HFFc6 (cell line): ENCODE measurements around the gene ZNF57. TPM values are rescaled to one million over a fixed set of nuclear protein-coding genes. Genes with fewer than 3 reads are reported as not detected.
"Not testable (repeated sequence)": the region's sequence is repeated elsewhere in the genome, so short reads cannot be mapped to it uniquely, and the experiment has no call there.

Experiments used
- DNase-seq: peaks from one replicate; pipeline ENCODE4 v3.0.0-alpha.2; 2018
- H3K27ac Mint-ChIP-seq: 2 replicates; pipeline ENCODE4 v1.8.0; 2020; ENCODE audit warnings: mild to moderate bottlenecking, mixed read lengths
- H3K27me3 Mint-ChIP-seq: 2 replicates; pipeline ENCODE4 v1.8.0; 2021; ENCODE audit warnings: mild to moderate bottlenecking, moderate library complexity, mixed read lengths; ENCODE audit not compliant: insufficient read depth
- H3K36me3 Mint-ChIP-seq: 2 replicates; pipeline ENCODE4 v1.8.0; 2021; ENCODE audit warnings: low read depth, mixed read lengths
- H3K4me1 Mint-ChIP-seq: 2 replicates; pipeline ENCODE4 v1.8.0; 2020; ENCODE audit warnings: low read depth, mixed read lengths
- H3K4me3 Mint-ChIP-seq: 2 replicates; pipeline ENCODE4 v1.8.0; 2020; ENCODE audit warnings: mild to moderate bottlenecking, moderate library complexity, mixed read lengths
- H3K9me3 Mint-ChIP-seq: 2 replicates; pipeline ENCODE4 v1.8.0; 2020; ENCODE audit warnings: mild to moderate bottlenecking, mixed read lengths
- CTCF ChIP-seq: fragments of 200-600 bp; sonication (generic); IDR thresholded peaks from 2 replicates; pipeline ENCODE4 v1.5.0; 2021; ENCODE audit warnings: antibody characterized with exemption, mild to moderate bottlenecking
- total RNA-seq, 6 experiments: library from RNA; stranded (reverse); fragmentation: NEBNext Ultra II Directional; extraction: Animal tissue kit (Norgen Biotek cat#: 25700); gene quantifications; 2 replicates in 1 of 6; 3 replicates in 5 of 6; pipeline ENCODE4 v1.2.3, GENCODE V29; 2021

Gene ZNF57
- total RNA-seq, 6 experiments from 2014 or later, result 1.7 to 2.4 (median 1.8) TPM

GRCh38 chr19:2869618-2870017 lies 31.1 kb upstream of the ZNF57 start:
- Mint-ChIP-seq H3K36me3 (no peaks in the 10 kb centered on the region; the same call in 1 of the 2 replicates), H3K27ac (no peak overlapping the region), H3K9me3 (peaks cover 12% of the 10 kb centered on the region; the same call in 1 of the 2 replicates), H3K27me3 (no peaks in the 10 kb centered on the region; the same call in 1 of the 2 replicates), H3K4me1 (peaks cover 6% of the 10 kb centered on the region; the same call in 1 of the 2 replicates), H3K4me3 (no peak overlapping the region)
- no peak for DNase-seq
- no peak for TF ChIP-seq CTCF

- H3K27me3 Mint-ChIP-seq, H3K4me1 Mint-ChIP-seq, H3K27ac Mint-ChIP-seq, H3K36me3 Mint-ChIP-seq, H3K4me3 Mint-ChIP-seq, DNase-seq: not testable (repeated sequence)
- H3K9me3 Mint-ChIP-seq, result peaks cover 15% of the 10 kb centered on the region
- peak; percentile 47 for TF ChIP-seq CTCF
These were observed 28.6 kb upstream of the ZNF57 start for GRCh38 chr19:2872175-2872574.

- no peaks in the 10 kb centered on the region for H3K4me1 Mint-ChIP-seq
- no peak overlapping the region for H3K4me3 Mint-ChIP-seq
- no peak for TF ChIP-seq CTCF
- peaks cover 33% of the 10 kb centered on the region for H3K9me3 Mint-ChIP-seq
- H3K36me3 Mint-ChIP-seq, result peaks cover 10% of the 10 kb centered on the region; the same call in 1 of the 2 replicates
- no peak for DNase-seq
- H3K27me3 Mint-ChIP-seq, result no peaks in the 10 kb centered on the region
- no peak overlapping the region for H3K27ac Mint-ChIP-seq
These were observed 23.1 kb upstream of the ZNF57 start for GRCh38 chr19:2877398-2878331.

GRCh38 chr19:2883686-2884439 lies 16.9 kb upstream of the ZNF57 start:
- DNase-seq, result no peak
- H3K27ac Mint-ChIP-seq, result no peak overlapping the region
- no peaks in the 10 kb centered on the region; the same call in 1 of the 2 replicates for H3K27me3 Mint-ChIP-seq
- peak overlapping the region; percentile 5; the same call in 1 of the 2 replicates for H3K4me3 Mint-ChIP-seq
- peaks cover 10% of the 10 kb centered on the region for H3K9me3 Mint-ChIP-seq
- TF ChIP-seq CTCF, result no peak
- peaks cover 7% of the 10 kb centered on the region; the same call in 1 of the 2 replicates for H3K4me1 Mint-ChIP-seq
- no peaks in the 10 kb centered on the region for H3K36me3 Mint-ChIP-seq

- no peaks in the 10 kb centered on the region for H3K36me3 Mint-ChIP-seq
- H3K27me3 Mint-ChIP-seq, result no peaks in the 10 kb centered on the region; the same call in 1 of the 2 replicates
- no peak for DNase-seq
- TF ChIP-seq CTCF, result no peak
- H3K4me1 Mint-ChIP-seq, result peaks cover 11% of the 10 kb centered on the region
- H3K27ac Mint-ChIP-seq, result no peak overlapping the region
- no peak overlapping the region for H3K4me3 Mint-ChIP-seq
- H3K9me3 Mint-ChIP-seq, result peaks cover 4% of the 10 kb centered on the region; the same call in 1 of the 2 replicates
These were observed 15.0 kb upstream of the ZNF57 start for GRCh38 chr19:2885736-2886135.
